WTC11 (cell line): Measurements from ENCODE around the gene GRAMD4.

Experiments used
- SMAD4 ChIP-seq: sonication (generic); formaldehyde crosslinking; IDR thresholded peaks from 2 replicates; pipeline ENCODE4 v1.8.0; 2022; ENCODE audit warnings: mild to moderate bottlenecking, missing genetic modification reagents
- TCF7 ChIP-seq: sonication (generic); formaldehyde crosslinking; IDR thresholded peaks from 2 replicates; pipeline ENCODE4 v1.8.0; 2022; ENCODE audit warnings: mild to moderate bottlenecking, low read depth, missing genetic modification reagents, moderate library complexity
- ZNF317 ChIP-seq: sonication (generic); formaldehyde crosslinking; IDR thresholded peaks from 2 replicates; pipeline ENCODE4 v1.8.1; 2023; ENCODE audit warnings: low read depth, mild to moderate bottlenecking, moderate library complexity, missing genetic modification reagents, borderline replicate concordance
- ZNF396 ChIP-seq: fragments of 250-450 bp; sonication (Bioruptor Pico); IDR thresholded peaks from 2 replicates; pipeline ENCODE4 v1.8.0; 2021; ENCODE audit warnings: mild to moderate bottlenecking, moderate library complexity, borderline replicate concordance
- TF ChIP-seq, protein P1 (sequence below): fragments of 200-600 bp; IDR thresholded peaks from 2 replicates; pipeline ENCODE4 v1.8.0; 2022; ENCODE audit warnings: antibody characterized with exemption

GRCh38 chr22:46669201-46669600 lies 49.0 kb downstream of the GRAMD4 start:
- TF ChIP-seq SMAD4 (CRISPR knock-in tag) (no peak), ZNF396 (no peak), TCF7 (CRISPR knock-in tag) (no peak), ZNF317 (no peak)
- TF ChIP-seq, protein P1, sequence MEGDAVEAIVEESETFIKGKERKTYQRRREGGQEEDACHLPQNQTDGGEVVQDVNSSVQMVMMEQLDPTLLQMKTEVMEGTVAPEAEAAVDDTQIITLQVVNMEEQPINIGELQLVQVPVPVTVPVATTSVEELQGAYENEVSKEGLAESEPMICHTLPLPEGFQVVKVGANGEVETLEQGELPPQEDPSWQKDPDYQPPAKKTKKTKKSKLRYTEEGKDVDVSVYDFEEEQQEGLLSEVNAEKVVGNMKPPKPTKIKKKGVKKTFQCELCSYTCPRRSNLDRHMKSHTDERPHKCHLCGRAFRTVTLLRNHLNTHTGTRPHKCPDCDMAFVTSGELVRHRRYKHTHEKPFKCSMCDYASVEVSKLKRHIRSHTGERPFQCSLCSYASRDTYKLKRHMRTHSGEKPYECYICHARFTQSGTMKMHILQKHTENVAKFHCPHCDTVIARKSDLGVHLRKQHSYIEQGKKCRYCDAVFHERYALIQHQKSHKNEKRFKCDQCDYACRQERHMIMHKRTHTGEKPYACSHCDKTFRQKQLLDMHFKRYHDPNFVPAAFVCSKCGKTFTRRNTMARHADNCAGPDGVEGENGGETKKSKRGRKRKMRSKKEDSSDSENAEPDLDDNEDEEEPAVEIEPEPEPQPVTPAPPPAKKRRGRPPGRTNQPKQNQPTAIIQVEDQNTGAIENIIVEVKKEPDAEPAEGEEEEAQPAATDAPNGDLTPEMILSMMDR: no peak
